Measurements from ENCODE around the gene HYCC1. TPM values are rescaled to one million over a fixed set of nuclear protein-coding genes. Genes with fewer than 3 reads are reported as not detected.

The HYCC1 gene
- total RNA-seq, 1 donor from 2014 or later, result 37.5 TPM

GRCh38 chr7:23018750-23019149 lies 4.8 kb upstream of the HYCC1 start:
- Histone ChIP-seq H3K36me3 (no peaks in the 10 kb centered on the region), H3K27ac (peak overlapping the region; percentile 20), H3K4me3 (no peak overlapping the region), H3K4me1 (peaks cover 27% of the 10 kb centered on the region), H3K9me3 (no peaks in the 10 kb centered on the region), H3K27me3 (ENCODE audit: low read depth) (no peaks in the 10 kb centered on the region)
- intact Hi-C loops (cut with DNase I), result no loop called here
- no peak for TF ChIP-seq CTCF (IDR thresholded peaks at IDR 0.05)
- ATAC-seq (no peak), DNase-seq (no peak)

GRCh38 chr7:23017309-23017708 lies 3.4 kb upstream of the HYCC1 start:
- no peak overlapping the region for H3K4me3 ChIP-seq
- ATAC-seq (no peak), DNase-seq (no peak)
- no peak overlapping the region for H3K27ac ChIP-seq
- H3K27me3 ChIP-seq (ENCODE audit: low read depth), result no peaks in the 10 kb centered on the region
- intact Hi-C loops (cut with DNase I), result no loop called here
- H3K9me3 ChIP-seq, result no peaks in the 10 kb centered on the region
- no peak for TF ChIP-seq CTCF (IDR thresholded peaks at IDR 0.05)
- H3K36me3 ChIP-seq, result no peaks in the 10 kb centered on the region
- H3K4me1 ChIP-seq, result peaks cover 35% of the 10 kb centered on the region

GRCh38 chr7:23016345-23017253 lies 2.7 kb upstream of the HYCC1 start:
- H3K36me3 ChIP-seq, result no peaks in the 10 kb centered on the region
- H3K27ac ChIP-seq, result no peak overlapping the region
- peaks cover 38% of the 10 kb centered on the region for H3K4me1 ChIP-seq
- no peak for TF ChIP-seq CTCF (IDR thresholded peaks at IDR 0.05)
- ATAC-seq, result no peak
- intact Hi-C loops (cut with DNase I), result no loop called here
- no peaks in the 10 kb centered on the region for H3K9me3 ChIP-seq
- no peak for DNase-seq
- H3K27me3 ChIP-seq (ENCODE audit: low read depth), result no peaks in the 10 kb centered on the region
- H3K4me3 ChIP-seq, result no peak overlapping the region

- Histone ChIP-seq H3K27me3 (ENCODE audit: low read depth) (no peaks in the 10 kb centered on the region), H3K36me3 (no peaks in the 10 kb centered on the region), H3K4me1 (peaks cover 38% of the 10 kb centered on the region), H3K27ac (no peak overlapping the region), H3K4me3 (peak overlapping the region; percentile 85), H3K9me3 (no peaks in the 10 kb centered on the region)
- no peak for TF ChIP-seq CTCF (IDR thresholded peaks at IDR 0.05)
- ATAC-seq (no peak), DNase-seq (no peak)
- intact Hi-C loops (cut with DNase I), result no loop called here
Measured at GRCh38 chr7:23014681-23015080, 751 bp upstream of the HYCC1 start.

- H3K36me3 ChIP-seq, result no peaks in the 10 kb centered on the region
- H3K4me1 ChIP-seq, result peaks cover 44% of the 10 kb centered on the region
- no peaks in the 10 kb centered on the region for H3K9me3 ChIP-seq
- peak overlapping the region; percentile 85 for H3K4me3 ChIP-seq
- intact Hi-C loops (cut with DNase I), result no loop called here
- peak overlapping the region; percentile 88 for H3K27ac ChIP-seq
- ATAC-seq, result peak; percentile 16 to 27
- no peak for TF ChIP-seq CTCF (IDR thresholded peaks at IDR 0.05)
- no peaks in the 10 kb centered on the region for H3K27me3 ChIP-seq (ENCODE audit: low read depth)
- DNase-seq, result peak; percentile 60
Measured at GRCh38 chr7:23012908-23013714, 819 bp downstream of the HYCC1 start.

Measured in lower lobe of right lung (tissue), 2 donors.